Lower leg skin (tissue), 4 donors: Measurements from ENCODE around the gene ANO1. TPM values are rescaled to one million over a fixed set of nuclear protein-coding genes. Genes with fewer than 3 reads are reported as not detected.

Experiments used
- DNase-seq, 2 donors: peaks; one replicate each; pipeline ENCODE4 v3.0.0-alpha.2; 2019; ENCODE audit warnings: low spot score in 2 of 2
- H3K4me3 ChIP-seq: fragments of 200-600 bp; sonication (generic); 2 replicates; pipeline ENCODE4 v1.5.1; 2017; ENCODE audit warnings: mild to moderate bottlenecking, low read depth; ENCODE audit not compliant: poor library complexity, severe bottlenecking
- CTCF ChIP-seq, 3 donors: fragments of 450-650 bp; IDR thresholded peaks; one replicate each; pipeline ENCODE4 v1.5.1; 2016; ENCODE audit warnings: antibody characterized with exemption in 3 of 3, mild to moderate bottlenecking in 3 of 3, moderate library complexity in 2 of 3
- POLR2A ChIP-seq, 2 donors: fragments of 450-650 bp; IDR thresholded peaks; one replicate each; pipeline ENCODE4 v1.6.1; 2016 to 2017; ENCODE audit warnings: antibody characterized with exemption in 2 of 2, mild to moderate bottlenecking in 1 of 2, moderate library complexity in 1 of 2
- whole genome bisulfite sequencing, 2 donors: methylation state at CpG; one replicate each; pipeline ENCODE4 v1.1.5; 2018; 5-methylcytosine and 5-hydroxymethylcytosine counted together
- intact Hi-C: fragments of 100-400 bp; cut with DNase I; formaldehyde crosslinking; loops from one replicate; pipeline ENCODE4 v1.15.0; 2023; ENCODE audit warnings: low total_unique reads
- total RNA-seq, 4 donors: library from RNA; depleted of rRNA; stranded (reverse); fragments of >200 nt; gene quantifications; one replicate each; pipeline ENCODE4 v1.1.0, GENCODE V29; 2016

Gene ANO1
- total RNA-seq, 4 donors from 2014 or later, result 55.1 to 106 (median 76.8) TPM

GRCh38 chr11:70156291-70157037, 78.3 kb downstream of the ANO1 start:
- 64 to 72% methylated on average over 18 of the region's 18 CpGs for WGBS, 2 donors
- intact Hi-C loops, result no loop called here
- no peak for TF ChIP-seq CTCF (IDR thresholded peaks at IDR 0.05)
- TF ChIP-seq POLR2A (IDR thresholded peaks at IDR 0.05), result no peak
- H3K4me3 ChIP-seq, result no peak overlapping the region
- peak in 1 of 2 donors; percentile 32 for DNase-seq

DNA sequence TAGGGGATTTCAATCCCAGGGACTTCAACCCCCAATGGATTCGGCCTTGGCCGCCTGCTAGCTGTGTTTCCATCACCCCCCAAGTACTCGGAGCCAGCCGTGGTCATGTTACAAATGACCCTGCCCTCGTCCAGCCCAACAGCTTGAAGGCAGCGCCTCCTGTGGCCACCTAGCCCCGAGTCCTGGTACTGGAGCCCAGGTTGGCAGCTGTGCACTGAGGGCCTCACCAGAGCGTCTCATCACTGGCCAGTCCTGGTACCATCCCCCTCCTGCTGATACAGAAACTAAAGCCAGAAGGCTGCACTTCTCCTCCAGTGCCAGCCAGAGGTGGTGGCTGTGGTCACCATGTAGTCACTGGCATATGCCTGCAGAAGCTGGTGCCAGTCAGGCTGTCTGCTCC, 80.1 kb downstream of the ANO1 start:
- no peak overlapping the region for H3K4me3 ChIP-seq
- TF ChIP-seq POLR2A (IDR thresholded peaks at IDR 0.05), result no peak
- TF ChIP-seq CTCF (IDR thresholded peaks at IDR 0.05), result no peak
- WGBS, 2 donors, result 49 to 58% methylated on average over 8 of the region's 8 CpGs
- intact Hi-C loops, result no loop called here
- no peak for DNase-seq

DNA sequence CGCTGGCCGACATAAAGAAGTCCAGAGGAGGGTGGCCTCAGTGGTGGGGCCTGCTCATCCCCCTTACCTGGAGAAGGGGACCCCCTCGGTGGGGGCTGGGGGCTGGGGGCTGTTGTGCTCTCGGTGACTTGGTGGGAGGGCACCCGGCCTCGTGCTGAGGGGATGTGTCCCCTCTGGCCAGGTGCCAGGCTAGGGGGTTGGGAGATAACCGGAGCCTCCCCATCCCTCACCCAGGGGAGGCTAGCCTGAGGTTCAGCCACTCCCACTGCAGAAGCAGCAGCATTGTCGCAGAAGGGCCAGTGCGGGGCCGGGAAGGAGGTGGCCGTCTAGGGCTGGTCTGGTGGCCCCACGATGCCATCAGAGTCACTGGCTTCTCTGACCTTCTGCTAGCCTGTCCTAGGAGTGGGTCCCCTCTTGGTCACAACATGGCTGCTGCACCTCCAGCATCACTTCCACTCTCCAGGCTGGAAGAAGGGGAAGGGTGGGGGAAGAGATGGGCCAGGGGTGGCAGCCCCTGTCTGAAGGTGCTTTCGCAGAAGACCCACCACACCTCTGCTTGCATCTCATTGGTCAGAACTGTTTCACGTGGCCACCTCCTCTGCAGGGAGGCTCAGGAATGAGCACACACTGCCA, 80.8 kb downstream of the ANO1 start:
- TF ChIP-seq POLR2A (IDR thresholded peaks at IDR 0.05), result no peak
- intact Hi-C loops, result no loop called here
- WGBS, 2 donors, result 89 to 91% methylated on average over 14 of the region's 14 CpGs
- no peak overlapping the region for H3K4me3 ChIP-seq
- no peak for DNase-seq

GRCh38 chr11:70159627-70160570, 81.8 kb downstream of the ANO1 start:
- no peak overlapping the region for H3K4me3 ChIP-seq
- 23 to 30% methylated on average over 17 to 21 of the region's 24 CpGs for WGBS, 2 donors
- intact Hi-C loops, result no loop called here
- peak; percentile 73 to 93 for DNase-seq
- no peak for TF ChIP-seq POLR2A (IDR thresholded peaks at IDR 0.05)
- TF ChIP-seq CTCF (IDR thresholded peaks at IDR 0.05), result no peak

- no peak overlapping the region for H3K4me3 ChIP-seq
- TF ChIP-seq CTCF (IDR thresholded peaks at IDR 0.05) (no peak), POLR2A (IDR thresholded peaks at IDR 0.05) (no peak)
- no peak for DNase-seq
- intact Hi-C loops, result no loop called here
- WGBS, 2 donors, result 92 to 93% methylated on average over 10 to 17 of the region's 17 CpGs
Observed at GRCh38 chr11:70161043-70161625, 83.0 kb downstream of the ANO1 start.
